GM10248 (cell line): ENCODE results near the gene ANGPTL1.

ENCODE experiments used
- CTCF ChIA-PET: fragments of 300-600 bp; sonication (Branson Sonifier 250); formaldehyde crosslinking; extraction: SDS; loops from one replicate; lab custom pipeline; 2021; ENCODE audit warnings: antibody characterized with exemption; lab: Yijun Ruan, JAX
- POLR2A ChIA-PET: fragments of 350-650 bp; sonication (Branson Sonifier 250); formaldehyde crosslinking; extraction: SDS; loops from one replicate; lab custom pipeline; 2020; ENCODE audit warnings: antibody characterized with exemption; lab: Yijun Ruan, JAX
- DNase-seq: peaks from one replicate; pipeline ENCODE4 v3.0.0; 2012; ENCODE audit errors: extremely low spot score
- CTCF ChIP-seq: IDR thresholded peaks from 2 replicates; pipeline ENCODE4 v1.5.1; 2012; ENCODE audit warnings: mild to moderate bottlenecking, low read depth; ENCODE audit errors: extremely low read depth, missing control alignments, control extremely low read depth

ANGPTL1 gene

GRCh38 chr1:178886551-178886950, 15.7 kb upstream of the ANGPTL1 start:
- ChIA-PET POLR2A (no interaction called here), CTCF (interaction anchor here (1.2 to 3.0 kb wide), 3 partner anchors 10 to 19 kb away, joined by 3 to 16 read pairs (median 5); no protein-coding TSS in a partner anchor)
- DNase-seq = no peak
- no peak for TF ChIP-seq CTCF

GRCh38 chr1:178885869-178886268, 15.0 kb upstream of the ANGPTL1 start:
- ChIA-PET POLR2A (no interaction called here), CTCF (interaction anchor here (1.9 to 3.0 kb wide), 2 partner anchors 9 to 13 kb away, joined by 5 to 16 read pairs; no protein-coding TSS in a partner anchor)
- TF ChIP-seq CTCF = no peak
- DNase-seq = no peak

- no peak for DNase-seq
- ChIA-PET POLR2A (no interaction called here), CTCF (interaction anchor here (1.0 to 1.9 kb wide), 3 partner anchors 17 to 121 kb away, joined by 3 to 5 read pairs (median 3); no protein-coding TSS in a partner anchor)
- no peak for TF ChIP-seq CTCF
Observed at GRCh38 chr1:178881950-178882349, 11.1 kb upstream of the ANGPTL1 start.

- POLR2A ChIA-PET = no interaction called here
- TF ChIP-seq CTCF = no peak
- no peak for DNase-seq
- CTCF ChIA-PET = interaction anchor here (0.7 kb wide), 1 partner anchor 10 kb away, joined by 3 read pairs; no protein-coding TSS in a partner anchor
Observed at GRCh38 chr1:178877896-178878295, 7.0 kb upstream of the ANGPTL1 start.

GRCh38 chr1:178875936-178876335, 5.1 kb upstream of the ANGPTL1 start:
- POLR2A ChIA-PET = no interaction called here
- CTCF ChIA-PET = no interaction called here
- no peak for TF ChIP-seq CTCF

GRCh38 chr1:178874966-178875365, 4.1 kb upstream of the ANGPTL1 start:
- DNase-seq = no peak
- no peak for TF ChIP-seq CTCF
- ChIA-PET CTCF (no interaction called here), POLR2A (no interaction called here)

More at GRCh38 chr1:178875936-178876335, 5.1 kb upstream of the ANGPTL1 start:
- no peak for DNase-seq
